H1 (cell line): Measurements from ENCODE around the gene SLC25A21. TPM values are rescaled to one million over a fixed set of nuclear protein-coding genes. Genes with fewer than 3 reads are reported as not detected.

Experiments
- CTCF ChIA-PET: fragments of 300-600 bp; sonication (Branson Sonifier 250); formaldehyde crosslinking; loops from one replicate; lab custom pipeline; 2021; ENCODE audit not compliant: partially characterized antibody; lab: Charles Lee
- POLR2A ChIA-PET: fragments of 300-600 bp; sonication (Branson Sonifier 250); formaldehyde crosslinking; loops from one replicate; lab custom pipeline; 2021; ENCODE audit warnings: inconsistent platforms; ENCODE audit not compliant: partially characterized antibody; lab: Charles Lee
- DNase-seq, 2 experiments: peaks; one replicate each; pipeline versions ENCODE4 v3.0.0 to v3.0.0-alpha.2; 2010 to 2022; ENCODE audit warnings: low spot score in 2 of 2, low read depth in 1 of 2, mixed read lengths in 1 of 2
- FAIRE-seq: peaks from 2 replicates; lab custom pipeline; 2011; peaks lifted over from hg19 to GRCh38; lab: Jason Lieb, UNC
- H2AFZ ChIP-seq: 2 replicates; pipeline ENCODE4 v1.8.1; 2012; ENCODE audit warnings: low read length, inconsistent platforms
- H2AK5ac ChIP-seq: 2 replicates; pipeline ENCODE4 v1.6.1; 2013; ENCODE audit warnings: low read depth, low read length
- H2BK120ac ChIP-seq: replicated peaks from 2 replicates; pipeline ENCODE3; 2013; ENCODE audit warnings: low read depth, low read length, inconsistent platforms
- H2BK12ac ChIP-seq: 2 replicates; pipeline ENCODE4 v1.6.1; 2013; ENCODE audit warnings: low read depth, low read length
- H2BK15ac ChIP-seq: 2 replicates; pipeline ENCODE4 v1.6.1; 2013; ENCODE audit warnings: low read length
- H2BK20ac ChIP-seq: 2 replicates; pipeline ENCODE4 v1.6.1; 2013; ENCODE audit warnings: low read length
- H2BK5ac ChIP-seq: 2 replicates; pipeline ENCODE4 v1.6.1; 2013; ENCODE audit warnings: low read depth, low read length
- H3K14ac ChIP-seq: 2 replicates; pipeline ENCODE4 v1.6.1; 2013; ENCODE audit warnings: inconsistent platforms; ENCODE audit not compliant: insufficient read length
- H3K18ac ChIP-seq: 2 replicates; pipeline ENCODE4 v1.6.1; 2013; ENCODE audit warnings: low read length; ENCODE audit errors: extremely low read depth
- H3K23ac ChIP-seq: 2 replicates; pipeline ENCODE4 v1.6.1; 2013; ENCODE audit warnings: inconsistent platforms; ENCODE audit not compliant: insufficient read length
- H3K23me2 ChIP-seq: 2 replicates; pipeline ENCODE4 v1.6.1; 2013; ENCODE audit warnings: low read depth, low read length
- H3K27ac ChIP-seq: 2 replicates; pipeline ENCODE4 v1.6.1; 2011; ENCODE audit warnings: low read depth, low read length, inconsistent platforms
- H3K27me3 ChIP-seq, 4 experiments: replicated peaks in 1 of 4; 1 replicate in 1 of 4; 2 replicates in 3 of 4; pipeline versions ENCODE4 v1.6.1 to v1.8.1; 2011 to 2013; ENCODE audit warnings: low read length in 3 of 4, mild to moderate bottlenecking in 3 of 4, inconsistent platforms in 2 of 4, mixed read lengths in 2 of 4, moderate library complexity in 1 of 4; ENCODE audit not compliant: control insufficient read depth in 3 of 4, insufficient read depth in 3 of 4; ENCODE audit errors: extremely low read depth in 1 of 4
- H3K36me3 ChIP-seq, 4 experiments: 2 replicates each; pipeline versions ENCODE4 v1.6.1 to v1.8.1; 2011 to 2013; ENCODE audit warnings: mild to moderate bottlenecking in 4 of 4, low read length in 3 of 4, moderate library complexity in 2 of 4, control low read depth in 1 of 4, inconsistent platforms in 1 of 4; ENCODE audit not compliant: insufficient read depth in 4 of 4, control insufficient read depth in 2 of 4
- H3K4ac ChIP-seq: replicated peaks from 2 replicates; pipeline ENCODE3; 2013; ENCODE audit warnings: low read length, low read depth, mixed read lengths, inconsistent platforms; ENCODE audit not compliant: insufficient read length
- H3K4me1 ChIP-seq, 4 experiments: replicated peaks in 1 of 4; 1 replicate in 1 of 4; 2 replicates in 3 of 4; pipeline versions ENCODE4 v1.6.1 to v1.8.1; 2011 to 2013; ENCODE audit warnings: low read length in 3 of 4, inconsistent platforms in 2 of 4, mixed read lengths in 1 of 4; ENCODE audit not compliant: insufficient read depth in 4 of 4, control insufficient read depth in 3 of 4
- H3K4me2 ChIP-seq, 2 experiments: 2 replicates each; pipeline versions ENCODE4 v1.6.1 to v1.8.1; 2011 to 2013; ENCODE audit warnings: low read depth in 2 of 2, low read length in 2 of 2, control low read depth in 1 of 2, inconsistent platforms in 1 of 2, mild to moderate bottlenecking in 1 of 2; ENCODE audit not compliant: insufficient read depth in 1 of 2
- H3K4me3 ChIP-seq, 4 experiments: fragments of 200-600, 300-600 bp in 1 of 4; sonication (generic), shearing (Covaris generic), sonication (Bioruptor Twin) in 1 of 4; 2 replicates each; pipeline versions ENCODE4 v1.5.1 to v1.8.1; 2011 to 2016; ENCODE audit warnings: low read length in 4 of 4, low read depth in 3 of 4, control low read depth in 2 of 4, inconsistent platforms in 2 of 4, mild to moderate bottlenecking in 2 of 4, mixed read lengths in 1 of 4, moderate library complexity in 1 of 4; ENCODE audit not compliant: insufficient read depth in 2 of 4; ENCODE audit errors: extremely low read depth in 1 of 4
- H3K56ac ChIP-seq: replicated peaks from 2 replicates; pipeline ENCODE3; 2013; ENCODE audit warnings: low read depth, mild to moderate bottlenecking, mixed read lengths, low read length, inconsistent platforms; ENCODE audit not compliant: insufficient read length
- H3K79me1 ChIP-seq: 2 replicates; pipeline ENCODE4 v1.6.1; 2013; ENCODE audit warnings: low read depth, low read length, control low read depth
- H3K79me2 ChIP-seq, 2 experiments: 2 replicates each; pipeline versions ENCODE4 v1.6.1 to v1.8.1; 2012 to 2013; ENCODE audit warnings: low read length in 2 of 2, mild to moderate bottlenecking in 2 of 2, inconsistent platforms in 1 of 2; ENCODE audit not compliant: insufficient read depth in 2 of 2, control insufficient read depth in 1 of 2
- H3K9ac ChIP-seq, 4 experiments: replicated peaks in 1 of 4; 1 replicate in 1 of 4; 2 replicates in 3 of 4; pipeline versions ENCODE4 v1.6.1 to v1.8.1; 2011 to 2013; ENCODE audit warnings: low read depth in 3 of 4, low read length in 3 of 4, control low read depth in 2 of 4, mild to moderate bottlenecking in 2 of 4, moderate library complexity in 2 of 4, inconsistent platforms in 1 of 4; ENCODE audit errors: extremely low read depth in 1 of 4
- H3K9me3 ChIP-seq, 2 experiments: 2 replicates each; pipeline versions ENCODE4 v1.6.1 to v1.8.1; 2012 to 2013; ENCODE audit warnings: mild to moderate bottlenecking in 2 of 2, moderate library complexity in 2 of 2, control low read depth in 1 of 2, inconsistent platforms in 1 of 2, low read depth in 1 of 2, low read length in 1 of 2, mixed read lengths in 1 of 2; ENCODE audit not compliant: insufficient read depth in 2 of 2
- H4K20me1 ChIP-seq, 2 experiments: replicated peaks in 1 of 2; 2 replicates each; pipeline versions ENCODE3 to v1.8.1; 2011 to 2013; ENCODE audit warnings: inconsistent platforms in 2 of 2, low read length in 2 of 2, mild to moderate bottlenecking in 1 of 2; ENCODE audit not compliant: insufficient read depth in 2 of 2, control insufficient read depth in 1 of 2
- H4K5ac ChIP-seq: 2 replicates; pipeline ENCODE4 v1.6.1; 2013; ENCODE audit warnings: low read length, low read depth, mixed read lengths, inconsistent platforms; ENCODE audit not compliant: insufficient read length
- H4K8ac ChIP-seq: 2 replicates; pipeline ENCODE4 v1.8.0; 2013; ENCODE audit warnings: mild to moderate bottlenecking, moderate library complexity, low read length, inconsistent platforms; ENCODE audit not compliant: insufficient read depth; ENCODE audit errors: extremely low read depth
- H4K91ac ChIP-seq: replicated peaks from 2 replicates; pipeline ENCODE3; 2013; ENCODE audit warnings: low read length, mixed read lengths, inconsistent platforms; ENCODE audit not compliant: insufficient read length
- CBX8 ChIP-seq: fragments of 300-800, 300-1000 bp; sonication (generic); IDR thresholded peaks from 2 replicates; pipeline ENCODE4 v1.7.1; 2016; ENCODE audit warnings: low read depth, low read length, borderline replicate concordance
- EP300 ChIP-seq, 2 experiments: IDR thresholded peaks; 1 replicate in 1 of 2; 2 replicates in 1 of 2; pipeline ENCODE4 v1.6.1; 2011 to 2012; ENCODE audit warnings: low read depth in 2 of 2, low read length in 2 of 2, mild to moderate bottlenecking in 2 of 2, borderline replicate concordance in 1 of 2, inconsistent platforms in 1 of 2, moderate library complexity in 1 of 2
- GTF2F1 ChIP-seq: IDR thresholded peaks from 2 replicates; pipeline ENCODE4 v1.6.1; 2012; ENCODE audit warnings: low read depth, low read length, improper control_type of control experiment, borderline replicate concordance
- KDM1A ChIP-seq: fragments of 200-600, 300-600 bp; sonication (generic); IDR thresholded peaks from 2 replicates; pipeline ENCODE4 v1.7.1; 2016; ENCODE audit warnings: mild to moderate bottlenecking, low read length, borderline replicate concordance
- KDM4A ChIP-seq: IDR thresholded peaks from one replicate; pipeline ENCODE4 v1.7.1; 2012; ENCODE audit warnings: low read depth, mild to moderate bottlenecking, moderate library complexity, low read length, inconsistent platforms; ENCODE audit not compliant: severe bottlenecking
- POLR2AphosphoS5 ChIP-seq: IDR thresholded peaks from 2 replicates; pipeline ENCODE4 v1.6.1; 2011; ENCODE audit warnings: low read depth, low read length
- POU5F1 ChIP-seq: IDR thresholded peaks from 2 replicates; pipeline ENCODE4 v1.6.1; 2011; ENCODE audit warnings: low read depth, mild to moderate bottlenecking, low read length, moderate library complexity
- RFX5 ChIP-seq: IDR thresholded peaks from 2 replicates; pipeline ENCODE4 v1.6.1; 2011; ENCODE audit warnings: low read depth, low read length, improper control_type of control experiment, borderline replicate concordance
- RNF2 ChIP-seq: fragments of 200-900, 300-1000 bp; sonication (generic); IDR thresholded peaks from 2 replicates; pipeline ENCODE4 v1.7.1; 2016; ENCODE audit warnings: borderline replicate concordance, low read depth, mild to moderate bottlenecking, antibody characterized with exemption, low read length; ENCODE audit not compliant: poor library complexity, severe bottlenecking; ENCODE audit errors: missing control alignments
- SIRT6 ChIP-seq: IDR thresholded peaks from one replicate; pipeline ENCODE4 v1.7.1; 2012; ENCODE audit warnings: low read length, inconsistent platforms
- SIX5 ChIP-seq: IDR thresholded peaks from 2 replicates; pipeline ENCODE4 v1.6.1; 2011; ENCODE audit warnings: mild to moderate bottlenecking, low read depth, low read length
- TBP ChIP-seq: IDR thresholded peaks from 2 replicates; pipeline ENCODE4 v1.6.1; 2011; ENCODE audit warnings: low read depth, low read length, improper control_type of control experiment
- YY1 ChIP-seq: IDR thresholded peaks from 2 replicates; pipeline ENCODE4 v1.6.1; 2011; ENCODE audit warnings: low read depth, mild to moderate bottlenecking, low read length
- WGBS, 2 experiments: shearing (Covaris generic) in 1 of 2; methylation state at CpG; one replicate each; pipeline versions ENCODE4 v1.1.6 to v1.1.7; 2013 to 2015; ENCODE audit warnings: low lambda C conversion rate in 2 of 2, mixed read lengths in 2 of 2, inconsistent platforms in 1 of 2, low coverage in 1 of 2, missing lambda C conversion rate in 1 of 2; ENCODE audit not compliant: insufficient replicate concordance in 2 of 2, insufficient coverage in 1 of 2, insufficient read length in 1 of 2; ENCODE audit errors: extremely low coverage in 1 of 2, missing lambda C conversion rate in 1 of 2; 5-methylcytosine and 5-hydroxymethylcytosine counted together
- polyA plus RNA-seq, 7 experiments: library from polyadenylated mRNA; depleted of rRNA in 3 of 7; stranded (reverse) in 5 of 7; unstranded in 2 of 7; fragments of >200 nt in 5 of 7; fragments of 200-250 nt in 2 of 7; gene quantifications; 1 replicate in 5 of 7; 2 replicates in 1 of 7; 4 replicates in 1 of 7; pipeline versions ENCODE4 v1.2.1 to v1.2.3, GENCODE V29; 2011 to 2013; ENCODE audit warnings: missing spikeins in 2 of 7, mixed read lengths in 2 of 7
- total RNA-seq: library from RNA; stranded (reverse); fragmentation: NEBNext Ultra II Directional; extraction: Animal tissue kit (Norgen Biotek cat#: 25700); gene quantifications from 2 replicates; pipeline ENCODE4 v1.2.1, GENCODE V29; 2021

Gene SLC25A21
- total and polyA plus RNA-seq, 2 of the 8 experiments (the other 6 are each of a cell fraction or from before 2014, with no cell fraction given) = 6.9 to 15.7 TPM

DNA sequence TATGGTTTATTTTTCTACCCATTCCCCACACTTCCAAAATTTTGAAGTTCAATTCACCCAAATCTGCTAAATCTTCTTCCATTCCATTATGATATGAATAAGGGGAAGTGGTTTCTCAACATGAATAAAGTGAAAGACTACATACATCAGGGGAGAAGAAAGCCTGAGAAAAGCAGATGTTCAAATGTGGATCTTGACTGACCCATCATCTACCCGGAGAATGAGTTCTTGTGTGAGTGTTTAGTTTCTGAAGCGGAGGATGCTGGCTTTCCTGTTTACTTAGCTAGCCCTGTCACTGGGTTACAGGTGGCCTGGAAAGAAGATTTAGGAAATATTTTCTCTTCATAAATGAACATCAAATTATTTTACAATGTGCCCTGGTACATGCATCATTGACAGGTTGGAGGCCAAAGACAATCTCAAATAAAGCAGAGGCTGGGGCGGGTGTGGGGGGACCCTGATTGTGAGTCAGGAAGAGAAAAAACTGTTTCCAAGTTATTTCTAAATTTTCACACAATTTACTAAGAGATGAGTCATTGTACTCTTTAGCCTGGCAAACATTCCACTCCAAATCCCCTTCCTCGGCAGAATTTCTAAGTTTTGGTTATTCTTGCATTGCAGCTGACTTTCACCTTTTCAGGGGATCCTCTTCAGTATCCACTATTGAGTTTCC, 135.6 kb downstream of the SLC25A21 start:
- no peak overlapping the region for H4K8ac ChIP-seq
- H2BK5ac ChIP-seq = no peak overlapping the region
- DNase-seq = no peak
- H3K9ac ChIP-seq = no peak overlapping the region
- H3K4ac ChIP-seq = no peak overlapping the region
- POLR2A ChIA-PET = no interaction called here
- no peak overlapping the region for H2BK120ac ChIP-seq
- H3K4me3 ChIP-seq = no peak overlapping the region
- H3K4me2 ChIP-seq = peak overlapping the region in 1 of 2 experiments; percentile 17; a peak in 1 of 4 replicates
- no peaks in the 10 kb centered on the region for H3K27me3 ChIP-seq
- H3K4me1 ChIP-seq = peaks cover 0 to 11% (median 6%) of the 10 kb centered on the region in 4 experiments; a peak in 2 of 7 replicates
- no peaks in the 10 kb centered on the region for H3K79me1 ChIP-seq
- no peak overlapping the region for H3K14ac ChIP-seq
- H3K18ac ChIP-seq = no peak overlapping the region
- no peak overlapping the region for H3K23ac ChIP-seq
- H3K9me3 ChIP-seq = no peaks in the 10 kb centered on the region
- no peak overlapping the region for H3K27ac ChIP-seq
- FAIRE-seq = no peak
- no peaks in the 10 kb centered on the region for H3K23me2 ChIP-seq
- no peak overlapping the region for H2AK5ac ChIP-seq
- no peaks in the 10 kb centered on the region; a peak in 1 of 8 replicates for H3K36me3 ChIP-seq
- 72% methylated on average over 4 of the region's 4 CpGs; no CpG with 5 or more reads in 1 of the 2 experiments for WGBS, 2 experiments
- no peaks in the 10 kb centered on the region for H4K20me1 ChIP-seq
- H3K79me2 ChIP-seq = no peaks in the 10 kb centered on the region
- H4K91ac ChIP-seq = no peak overlapping the region
- H3K56ac ChIP-seq = no peak overlapping the region
- no peak overlapping the region for H4K5ac ChIP-seq
- CTCF ChIA-PET = interaction anchor here (1.3 kb wide), 1 partner anchor 13 kb away, joined by 4 read pairs; no protein-coding TSS in a partner anchor
- H2BK20ac ChIP-seq = no peak overlapping the region
- H2AFZ ChIP-seq = no peak overlapping the region
- H2BK12ac ChIP-seq = no peak overlapping the region
- no peak overlapping the region for H2BK15ac ChIP-seq
- TF ChIP-seq POU5F1 (no peak), EP300 (IDR thresholded peaks at IDR 0.05; ENCODE audit: borderline replicate concordance in 1 of 2, low read depth in 2 of 2, low read length in 2 of 2) (no peak), SIX5 (no peak), YY1 (no peak), CBX8 (no peak), POLR2AphosphoS5 (no peak), RFX5 (no peak), RNF2 (no peak), SIRT6 (no peak), TBP (no peak), KDM4A (no peak), GTF2F1 (no peak), KDM1A (no peak)
